SK-N-SH (cell line): Measurements from ENCODE around the gene SMARCA2.

Experiments used
- CTCF ChIP-seq: fragments of 200-600 bp; sonication (generic); IDR thresholded peaks from 2 replicates; pipeline ENCODE4 v1.6.1; 2017; ENCODE audit warnings: antibody characterized with exemption, mild to moderate bottlenecking, moderate library complexity
- FOXM1 ChIP-seq: IDR thresholded peaks from 2 replicates; pipeline ENCODE4 v1.4.0; 2012; ENCODE audit warnings: low read depth, mild to moderate bottlenecking
- JUND ChIP-seq: IDR thresholded peaks from 2 replicates; pipeline ENCODE4 v1.4.0; 2012
- NFIC ChIP-seq: IDR thresholded peaks from 2 replicates; pipeline ENCODE4 v1.4.0; 2012; ENCODE audit warnings: borderline replicate concordance
- POLR2AphosphoS5 ChIP-seq: IDR thresholded peaks from 2 replicates; pipeline ENCODE4 v1.6.1; 2012; ENCODE audit warnings: low read depth, low read length
- RAD21 ChIP-seq: IDR thresholded peaks from 2 replicates; pipeline ENCODE4 v1.6.1; 2012; ENCODE audit warnings: mild to moderate bottlenecking, low read length
- RCOR1 ChIP-seq: fragments of 150-350 bp; IDR thresholded peaks from 2 replicates; pipeline ENCODE4 v1.6.1; 2017; ENCODE audit warnings: antibody characterized with exemption, low read length
- REST ChIP-seq: IDR thresholded peaks from 2 replicates; pipeline ENCODE4 v1.6.1; 2012; ENCODE audit warnings: mild to moderate bottlenecking, low read depth, low read length, moderate library complexity
- TAF1 ChIP-seq: IDR thresholded peaks from 2 replicates; pipeline ENCODE4 v1.6.1; 2012; ENCODE audit warnings: low read depth, mild to moderate bottlenecking, low read length, moderate library complexity, borderline replicate concordance
- USF2 ChIP-seq: fragments of 150-350 bp; IDR thresholded peaks from 2 replicates; pipeline ENCODE4 v1.6.1; 2017; ENCODE audit warnings: antibody characterized with exemption, low read length, low read depth, borderline replicate concordance
- YY1 ChIP-seq: IDR thresholded peaks from 2 replicates; pipeline ENCODE4 v1.4.0; 2012; ENCODE audit warnings: low read depth, mild to moderate bottlenecking

- TF ChIP-seq CTCF, result no peak
- TF ChIP-seq NFIC, result no peak
- TF ChIP-seq RAD21, result no peak
- no peak for TF ChIP-seq RCOR1
- TF ChIP-seq POLR2AphosphoS5, result no peak
- no peak for TF ChIP-seq USF2
- TF ChIP-seq YY1, result no peak
- no peak for TF ChIP-seq REST
- TF ChIP-seq TAF1, result no peak
- no peak for TF ChIP-seq JUND
- TF ChIP-seq FOXM1, result no peak
Measured at GRCh38 chr9:2215921-2216441, 200.8 kb downstream of the SMARCA2 start.
